ENCODE data around the gene AKAP8.
"Not testable (repeated sequence)": the region's sequence is repeated elsewhere in the genome, so short reads cannot be mapped to it uniquely, and the experiment has no call there.

The AKAP8 gene

GRCh38 chr19:15379083-15379998, at the start of gene AKAP8:
TSS of gene AKAP8 (minus strand) at chr19:15379787. CDS start at chr19:15379731, 56 bp downstream.
- peak; percentile 93 to 97 (median 94) for DNase-seq (ENCODE audit: low read depth in 3 of 3)

GRCh38 chr19:15427991-15428471, 48.4 kb upstream of the AKAP8 start:
- DNase-seq (ENCODE audit: low read depth in 3 of 3): no peak

- no peak for DNase-seq (ENCODE audit: low read depth in 3 of 3)
Measured at GRCh38 chr19:15427350-15427700, 47.7 kb upstream of the AKAP8 start.

- no peak for DNase-seq (ENCODE audit: low read depth in 3 of 3)
Measured at GRCh38 chr19:15426485-15427349, 47.1 kb upstream of the AKAP8 start.

GRCh38 chr19:15425321-15425950, 45.8 kb upstream of the AKAP8 start:
- no peak for DNase-seq (ENCODE audit: low read depth in 3 of 3)

GRCh38 chr19:15424692-15425272, 45.2 kb upstream of the AKAP8 start:
- no peak for DNase-seq (ENCODE audit: low read depth in 3 of 3)

GRCh38 chr19:15424121-15424520, 44.5 kb upstream of the AKAP8 start:
- DNase-seq (ENCODE audit: low read depth in 3 of 3): no peak

GRCh38 chr19:15423130-15423529, 43.5 kb upstream of the AKAP8 start:
- DNase-seq (ENCODE audit: low read depth in 3 of 3): no peak

GRCh38 chr19:15422296-15423075, 42.9 kb upstream of the AKAP8 start:
- no peak for DNase-seq (ENCODE audit: low read depth in 3 of 3)

GRCh38 chr19:15421721-15422260, 42.2 kb upstream of the AKAP8 start:
- DNase-seq (ENCODE audit: low read depth in 3 of 3): no peak

GRCh38 chr19:15421136-15421695, 41.6 kb upstream of the AKAP8 start:
- no peak for DNase-seq (ENCODE audit: low read depth in 3 of 3)

- DNase-seq (ENCODE audit: low read depth in 3 of 3): no peak
Measured at GRCh38 chr19:15419413-15420025, 39.9 kb upstream of the AKAP8 start.

- DNase-seq (ENCODE audit: low read depth in 3 of 3): peak; percentile 91 to 99 (median 99)
Measured at GRCh38 chr19:15418579-15419412, 39.2 kb upstream of the AKAP8 start, which contains the start of gene AKAP8L. TSS of gene AKAP8L (minus strand) at chr19:15418988. CDS start at chr19:15418923, 65 bp downstream.

- DNase-seq (ENCODE audit: low read depth in 3 of 3): no peak
Measured at GRCh38 chr19:15418231-15418578, 38.6 kb upstream of the AKAP8 start.

GRCh38 chr19:15417699-15418098, 38.1 kb upstream of the AKAP8 start:
- no peak for DNase-seq (ENCODE audit: low read depth in 3 of 3)

GRCh38 chr19:15412832-15413231, 33.2 kb upstream of the AKAP8 start:
- no peak for DNase-seq (ENCODE audit: low read depth in 3 of 3)

GRCh38 chr19:15411351-15411750, 31.8 kb upstream of the AKAP8 start:
- not testable (repeated sequence) for DNase-seq (ENCODE audit: low read depth in 3 of 3)

GRCh38 chr19:15404780-15405211, 25.2 kb upstream of the AKAP8 start:
- no peak for DNase-seq (ENCODE audit: low read depth in 3 of 3)

All from stimulated activated CD4-positive, alpha-beta T cell treated with anti-CD3 and anti-CD28 coated beads, TNF-alpha, amount 100 ng/mL, for 48 hours (primary cell).